DOHH2 (cell line): ENCODE results near the gene SLC16A5.
"Not testable (repeated sequence)": the region's sequence is repeated elsewhere in the genome, so short reads cannot be mapped to it uniquely, and the experiment has no call there.

Experiments
- CTCF ChIP-seq: fragments of 200-600 bp; sonication (generic); IDR thresholded peaks from one replicate; pipeline ENCODE4 v1.5.1; 2014; ENCODE audit warnings: antibody characterized with exemption, mild to moderate bottlenecking, low read depth, low read length; ENCODE audit not compliant: poor library complexity, severe bottlenecking
- EZH2phosphoT487 ChIP-seq: fragments of 200-600 bp; sonication (generic); IDR thresholded peaks from 2 replicates; pipeline ENCODE4 v1.6.1; 2017; ENCODE audit warnings: borderline replicate concordance, mild to moderate bottlenecking, antibody characterized with exemption, low read length, moderate library complexity, mixed read lengths

GRCh38 chr17:75071478-75072271 is 16.1 kb upstream of the SLC16A5 start:
- not testable (repeated sequence) for TF ChIP-seq CTCF, EZH2phosphoT487
